Measurements from ENCODE around the gene CD151. TPM values are rescaled to one million over a fixed set of nuclear protein-coding genes. Genes with fewer than 3 reads are reported as not detected.

Gene CD151
- polyA plus RNA-seq, 1 experiment = 559 TPM

DNA sequence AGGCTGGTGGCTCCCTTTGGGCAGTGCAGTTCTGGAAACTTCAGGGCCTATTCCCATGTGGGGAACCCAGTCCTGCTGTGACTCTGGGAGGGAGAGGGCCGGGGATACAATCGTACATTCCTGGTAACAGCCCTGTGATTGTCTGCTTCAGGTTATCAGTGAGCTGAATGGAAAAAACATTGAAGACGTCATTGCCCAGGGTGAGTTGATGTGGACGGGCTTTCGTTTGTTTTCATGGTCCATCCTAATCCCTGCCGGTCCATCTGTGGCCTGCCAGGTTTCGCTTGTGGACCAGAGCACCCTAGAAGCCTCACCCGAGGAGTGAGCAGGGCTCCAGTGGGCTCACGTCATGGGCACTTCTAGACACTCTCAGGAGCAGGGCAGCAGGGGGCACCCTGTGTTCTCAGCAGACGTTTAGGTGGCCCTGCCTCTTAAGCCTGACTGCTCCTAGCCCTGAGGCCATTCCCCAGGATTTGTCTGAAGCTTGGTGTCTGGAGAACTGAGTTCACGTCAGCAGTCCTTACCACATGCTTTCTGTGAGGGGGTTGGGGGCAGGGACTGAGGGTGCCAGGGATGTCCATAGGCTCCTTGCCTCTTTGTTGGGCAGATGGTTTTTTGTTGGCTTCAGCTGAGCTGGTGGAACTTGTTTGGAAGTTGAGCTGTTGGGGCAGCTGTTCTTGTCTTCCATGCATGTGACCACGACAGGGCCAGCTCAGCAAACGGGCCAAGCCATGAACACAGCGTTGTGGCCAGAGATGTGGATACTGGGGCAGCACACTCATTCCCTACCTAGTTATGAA lies 21.1 kb upstream of the CD151 start:
- H3K27me3 ChIP-seq (ENCODE audit: control insufficient read depth, insufficient read depth, low read length) = no peaks in the 10 kb centered on the region
- TF ChIP-seq, protein P1, sequence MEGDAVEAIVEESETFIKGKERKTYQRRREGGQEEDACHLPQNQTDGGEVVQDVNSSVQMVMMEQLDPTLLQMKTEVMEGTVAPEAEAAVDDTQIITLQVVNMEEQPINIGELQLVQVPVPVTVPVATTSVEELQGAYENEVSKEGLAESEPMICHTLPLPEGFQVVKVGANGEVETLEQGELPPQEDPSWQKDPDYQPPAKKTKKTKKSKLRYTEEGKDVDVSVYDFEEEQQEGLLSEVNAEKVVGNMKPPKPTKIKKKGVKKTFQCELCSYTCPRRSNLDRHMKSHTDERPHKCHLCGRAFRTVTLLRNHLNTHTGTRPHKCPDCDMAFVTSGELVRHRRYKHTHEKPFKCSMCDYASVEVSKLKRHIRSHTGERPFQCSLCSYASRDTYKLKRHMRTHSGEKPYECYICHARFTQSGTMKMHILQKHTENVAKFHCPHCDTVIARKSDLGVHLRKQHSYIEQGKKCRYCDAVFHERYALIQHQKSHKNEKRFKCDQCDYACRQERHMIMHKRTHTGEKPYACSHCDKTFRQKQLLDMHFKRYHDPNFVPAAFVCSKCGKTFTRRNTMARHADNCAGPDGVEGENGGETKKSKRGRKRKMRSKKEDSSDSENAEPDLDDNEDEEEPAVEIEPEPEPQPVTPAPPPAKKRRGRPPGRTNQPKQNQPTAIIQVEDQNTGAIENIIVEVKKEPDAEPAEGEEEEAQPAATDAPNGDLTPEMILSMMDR (IDR thresholded peaks at IDR 0.05; ENCODE audit: low read depth, low read length) = no peak
- ChIA-PET POLR2A (interaction anchor here (1.0 to 1.5 kb wide), 2 partner anchors 8 to 15 kb away, joined by 8 to 24 read pairs; partner anchors contain the start of gene PNPLA2), CTCF (no interaction called here)
- no peak for DNase-seq (ENCODE audit: low read depth, low spot score)
- H3K4me3 ChIP-seq (ENCODE audit: low read depth, low read length) = peak overlapping the region; percentile 69
- H3K27ac ChIP-seq (ENCODE audit: low read depth, low read length) = peak overlapping the region; percentile 47
- no peaks in the 10 kb centered on the region; the same call in 1 of the 2 replicates for H3K9me3 ChIP-seq (ENCODE audit: control insufficient read depth, insufficient read depth, low read length)

DNA sequence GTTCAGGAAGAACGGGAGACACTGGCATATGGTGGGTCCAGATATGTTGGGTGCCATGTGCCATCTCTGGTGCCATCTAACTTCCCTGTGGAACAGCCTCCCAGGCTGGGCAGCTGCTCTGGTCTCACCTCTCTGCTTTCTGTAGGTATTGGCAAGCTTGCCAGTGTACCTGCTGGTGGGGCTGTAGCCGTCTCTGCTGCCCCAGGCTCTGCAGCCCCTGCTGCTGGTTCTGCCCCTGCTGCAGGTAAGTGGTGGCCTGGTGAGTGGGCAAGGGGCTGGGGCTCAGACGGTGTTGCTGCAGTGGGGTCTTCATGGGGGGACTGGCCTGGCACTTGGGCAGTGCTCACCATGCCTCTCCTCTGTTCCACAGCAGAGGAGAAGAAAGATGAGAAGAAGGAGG lies 20.4 kb upstream of the CD151 start:
- H3K9me3 ChIP-seq (ENCODE audit: control insufficient read depth, insufficient read depth, low read length) = no peaks in the 10 kb centered on the region; the same call in 1 of the 2 replicates
- ChIA-PET CTCF (interaction anchor here (0.6 kb wide), 1 partner anchor 882 kb away, joined by 3 read pairs; no protein-coding TSS in a partner anchor), POLR2A (no interaction called here)
- TF ChIP-seq, protein P1 (IDR thresholded peaks at IDR 0.05; ENCODE audit: low read depth, low read length) = no peak
- no peak overlapping the region for H3K4me3 ChIP-seq (ENCODE audit: low read depth, low read length)
- no peak for DNase-seq (ENCODE audit: low read depth, low spot score)
- peak overlapping the region; percentile 11 for H3K27ac ChIP-seq (ENCODE audit: low read depth, low read length)
- H3K27me3 ChIP-seq (ENCODE audit: control insufficient read depth, insufficient read depth, low read length) = no peaks in the 10 kb centered on the region

DNA sequence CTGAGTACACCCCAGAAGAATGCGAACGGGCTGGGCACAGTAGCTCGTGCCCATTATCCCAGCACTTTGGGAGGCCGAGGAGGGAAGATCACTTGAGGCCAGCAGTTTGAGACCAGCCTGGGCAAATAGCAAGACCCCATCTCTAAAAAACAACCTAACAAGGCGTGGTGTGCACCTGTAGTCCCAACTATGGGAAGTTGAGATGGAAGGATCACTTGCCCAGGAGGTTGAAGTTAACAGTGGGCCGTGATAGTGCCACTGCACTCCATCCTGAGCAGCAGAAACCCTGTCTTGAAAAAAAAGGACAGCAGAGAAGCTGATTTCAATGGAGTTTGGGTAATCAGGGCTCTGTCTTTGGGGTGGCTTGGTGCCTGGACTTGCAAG lies 19.7 kb upstream of the CD151 start:
- POLR2A ChIA-PET = no interaction called here
- Histone ChIP-seq H3K27me3 (ENCODE audit: control insufficient read depth, insufficient read depth, low read length) (no peaks in the 10 kb centered on the region), H3K4me3 (ENCODE audit: low read depth, low read length) (no peak overlapping the region), H3K27ac (ENCODE audit: low read depth, low read length) (peak overlapping the region; percentile 31), H3K9me3 (ENCODE audit: control insufficient read depth, insufficient read depth, low read length) (no peaks in the 10 kb centered on the region; the same call in 1 of the 2 replicates)
- CTCF ChIA-PET = interaction anchor here (0.6 kb wide), 1 partner anchor 882 kb away, joined by 3 read pairs; no protein-coding TSS in a partner anchor
- TF ChIP-seq, protein P1 (IDR thresholded peaks at IDR 0.05; ENCODE audit: low read depth, low read length) = no peak
- DNase-seq (ENCODE audit: low read depth, low spot score) = no peak

DNA sequence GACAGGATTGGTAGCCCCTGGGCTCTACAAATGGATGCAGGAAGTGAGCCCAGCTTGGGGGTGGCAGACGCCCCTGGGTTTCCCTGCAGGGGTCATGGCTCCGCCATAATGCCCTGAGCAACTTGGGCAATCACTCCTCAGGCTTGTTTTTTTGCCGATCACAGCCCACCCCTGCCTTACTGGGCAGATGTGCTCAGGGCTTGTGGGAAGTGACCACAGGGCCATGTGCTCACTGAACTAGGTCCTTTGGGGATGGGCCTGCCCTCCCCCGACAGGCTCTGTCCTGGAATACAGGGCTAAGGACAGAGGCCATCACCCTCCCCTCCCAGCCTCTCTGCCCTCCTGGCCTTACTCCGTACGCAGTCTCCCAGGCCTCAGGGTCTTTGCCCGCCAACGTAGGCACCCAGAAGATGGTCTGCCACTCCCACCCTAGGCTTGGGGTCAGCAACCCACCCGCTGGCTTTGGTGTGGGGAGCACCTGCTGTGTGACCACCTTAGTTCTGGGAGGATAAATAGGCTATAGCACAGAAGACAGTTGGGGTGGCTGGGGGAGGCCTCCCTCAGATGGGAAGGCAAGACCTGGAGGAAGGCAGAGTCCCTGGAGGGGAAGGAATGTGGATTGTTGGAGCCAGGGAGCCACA lies 19.2 kb upstream of the CD151 start:
- Histone ChIP-seq H3K27me3 (ENCODE audit: control insufficient read depth, insufficient read depth, low read length) (no peaks in the 10 kb centered on the region), H3K9me3 (ENCODE audit: control insufficient read depth, insufficient read depth, low read length) (no peaks in the 10 kb centered on the region; the same call in 1 of the 2 replicates), H3K27ac (ENCODE audit: low read depth, low read length) (peak overlapping the region; percentile 31), H3K4me3 (ENCODE audit: low read depth, low read length) (no peak overlapping the region)
- TF ChIP-seq, protein P1 (IDR thresholded peaks at IDR 0.05; ENCODE audit: low read depth, low read length) = no peak
- ChIA-PET POLR2A (no interaction called here), CTCF (interaction anchor here (0.6 kb wide), 1 partner anchor 26 kb away, joined by 3 read pairs; no protein-coding TSS in a partner anchor)
- DNase-seq (ENCODE audit: low read depth, low spot score) = no peak

All from AG04450 (cell line).